Ecto neural progenitor cell (in vitro differentiated cells): ENCODE data around the gene ERCC6L2.

ENCODE experiments used
- DNase-seq: peaks from one replicate; pipeline ENCODE4 v3.0.0-alpha.2; 2018; ENCODE audit warnings: low spot score

The ERCC6L2 gene

GRCh38 chr9:95870352-95870751, 5.1 kb upstream of the ERCC6L2 start:
- no peak for DNase-seq

- no peak for DNase-seq
Measured at GRCh38 chr9:95870906-95871305, 4.6 kb upstream of the ERCC6L2 start.

GRCh38 chr9:95874303-95874988, 1.0 kb upstream of the ERCC6L2 start:
- DNase-seq, result no peak

GRCh38 chr9:95874989-95875304, 544 bp upstream of the ERCC6L2 start:
- DNase-seq, result peak; percentile 60

- DNase-seq, result no peak
Measured at GRCh38 chr9:95876138-95876444, 600 bp downstream of the ERCC6L2 start.

GRCh38 chr9:95876595-95876994, 1.1 kb downstream of the ERCC6L2 start:
- no peak for DNase-seq

GRCh38 chr9:95877984-95878383, 2.5 kb downstream of the ERCC6L2 start:
- DNase-seq, result no peak

- no peak for DNase-seq
Measured at GRCh38 chr9:95879591-95879990, 4.1 kb downstream of the ERCC6L2 start.

- no peak for DNase-seq
Measured at GRCh38 chr9:95880021-95880690, 4.7 kb downstream of the ERCC6L2 start.

- DNase-seq, result no peak
Measured at GRCh38 chr9:95887926-95888497, 12.5 kb downstream of the ERCC6L2 start.

- no peak for DNase-seq
Measured at GRCh38 chr9:95890594-95890993, 15.1 kb downstream of the ERCC6L2 start.

- DNase-seq, result no peak
Measured at GRCh38 chr9:95891067-95891671, 15.7 kb downstream of the ERCC6L2 start.

- no peak for DNase-seq
Measured at GRCh38 chr9:95892690-95893089, 17.2 kb downstream of the ERCC6L2 start.

GRCh38 chr9:95896580-95896979, 21.1 kb downstream of the ERCC6L2 start:
- no peak for DNase-seq

GRCh38 chr9:95901506-95901905, 26.0 kb downstream of the ERCC6L2 start:
- no peak for DNase-seq

GRCh38 chr9:95903398-95903797, 27.9 kb downstream of the ERCC6L2 start:
- DNase-seq, result no peak

GRCh38 chr9:95907794-95908193, 32.3 kb downstream of the ERCC6L2 start:
- no peak for DNase-seq

GRCh38 chr9:95910023-95910707, 34.7 kb downstream of the ERCC6L2 start:
- DNase-seq, result no peak

- DNase-seq, result no peak
Measured at GRCh38 chr9:95910770-95911340, 35.4 kb downstream of the ERCC6L2 start.

GRCh38 chr9:95912773-95913172, 37.3 kb downstream of the ERCC6L2 start:
- DNase-seq, result no peak

- no peak for DNase-seq
Measured at GRCh38 chr9:95920017-95920416, 44.5 kb downstream of the ERCC6L2 start.

GRCh38 chr9:95923794-95924193, 48.3 kb downstream of the ERCC6L2 start:
- no peak for DNase-seq

- DNase-seq, result no peak
Measured at GRCh38 chr9:95924987-95925386, 49.5 kb downstream of the ERCC6L2 start.
